ENCODE measurements around the gene ADA. TPM values are rescaled to one million over a fixed set of nuclear protein-coding genes. Genes with fewer than 3 reads are reported as not detected.

Gene ADA
- total RNA-seq, 1 donor from 2014 or later, result 14.5 TPM

- TF ChIP-seq CTCF (conservative IDR thresholded peaks at IDR 0.05; ENCODE audit: low read depth, low read length), result no peak
- no peak for DNase-seq (ENCODE audit: low read depth)
- no peak overlapping the region for H3K4me3 ChIP-seq (ENCODE audit: low read depth, low read length)
Measured at GRCh38 chr20:44587035-44587980, 64.2 kb downstream of the ADA start.

GRCh38 chr20:44586289-44586911, 65.1 kb downstream of the ADA start:
- TF ChIP-seq CTCF (conservative IDR thresholded peaks at IDR 0.05; ENCODE audit: low read depth, low read length), result no peak
- no peak overlapping the region for H3K4me3 ChIP-seq (ENCODE audit: low read depth, low read length)
- no peak for DNase-seq (ENCODE audit: low read depth)

DNA sequence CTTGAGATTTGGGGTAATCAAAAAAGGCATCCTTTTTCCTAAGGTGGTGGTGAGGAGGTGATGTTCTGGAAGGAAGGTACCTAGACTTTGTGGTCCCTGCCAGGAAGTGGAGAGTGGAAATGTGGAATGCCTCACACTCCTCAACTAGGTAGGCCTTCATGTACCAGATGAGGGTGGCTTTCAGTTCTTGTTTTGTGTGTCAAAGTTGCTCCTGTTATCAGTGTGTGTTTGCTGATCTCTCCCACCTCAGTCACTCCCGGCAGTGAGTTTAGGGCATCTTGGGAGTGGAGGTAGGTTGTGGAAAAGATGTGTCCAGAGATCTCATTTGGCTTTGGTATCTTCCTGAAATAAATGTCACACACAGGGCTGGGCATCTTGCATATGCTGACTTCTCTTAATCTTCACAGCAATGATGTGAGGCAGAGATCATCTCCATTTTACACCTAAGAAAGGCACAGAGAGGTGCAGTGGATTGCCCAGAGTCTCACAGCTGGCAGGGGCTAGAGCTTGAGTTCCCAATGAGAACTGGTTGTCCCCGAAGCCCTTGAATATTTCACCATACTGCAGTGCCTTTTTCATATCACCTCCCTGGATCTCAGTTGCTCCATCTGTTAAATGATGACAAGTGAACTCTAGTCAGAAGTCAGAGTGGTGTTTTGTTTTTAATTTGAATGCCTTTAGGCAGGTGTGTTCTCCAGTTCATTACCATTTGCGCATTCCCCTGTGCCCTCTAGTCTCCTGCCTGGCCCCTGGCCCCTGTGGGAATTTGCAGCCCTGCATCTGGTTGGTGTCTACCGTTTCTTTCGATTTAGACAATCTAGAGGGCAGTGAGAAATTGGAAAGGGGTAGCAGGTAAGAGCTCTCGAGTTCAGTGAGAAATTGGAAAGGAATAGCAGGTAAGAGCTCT, 66.2 kb downstream of the ADA start:
- TF ChIP-seq CTCF (conservative IDR thresholded peaks at IDR 0.05; ENCODE audit: low read depth, low read length), result no peak
- H3K4me3 ChIP-seq (ENCODE audit: low read depth, low read length), result no peak overlapping the region
- DNase-seq (ENCODE audit: low read depth), result no peak

GRCh38 chr20:44584162-44584561, 67.3 kb downstream of the ADA start:
- no peak for DNase-seq (ENCODE audit: low read depth)
- TF ChIP-seq CTCF (conservative IDR thresholded peaks at IDR 0.05; ENCODE audit: low read depth, low read length), result no peak
- H3K4me3 ChIP-seq (ENCODE audit: low read depth, low read length), result no peak overlapping the region

- no peak for DNase-seq (ENCODE audit: low read depth)
- TF ChIP-seq CTCF (conservative IDR thresholded peaks at IDR 0.05; ENCODE audit: low read depth, low read length), result no peak
- H3K4me3 ChIP-seq (ENCODE audit: low read depth, low read length), result no peak overlapping the region
Measured at GRCh38 chr20:44583157-44583556, 68.3 kb downstream of the ADA start.

- no peak within 1 kb of the TSS for H3K4me3 ChIP-seq (ENCODE audit: low read depth, low read length)
- DNase-seq (ENCODE audit: low read depth), result no peak
- TF ChIP-seq CTCF (conservative IDR thresholded peaks at IDR 0.05; ENCODE audit: low read depth, low read length), result no peak
Measured at GRCh38 chr20:44582311-44583025, 69.0 kb downstream of the ADA start, which contains the start of gene PKIG. Gene PKIG, plus strand, starts transcription at chr20:44582579. Its CDS starts 31,978 bp downstream, at chr20:44614557.
